Large intestine (tissue), 3 donors: ENCODE data around the gene MEG3. TPM values are rescaled to one million over a fixed set of nuclear protein-coding genes. Genes with fewer than 3 reads are reported as not detected.

ENCODE experiments used
- DNase-seq, 2 donors: peaks; one replicate each; pipeline versions ENCODE4 v3.0.0 to v3.0.0-alpha.2; 2013
- H3K27ac ChIP-seq: one replicate; pipeline ENCODE4 v1.5.1; 2013; ENCODE audit warnings: low read length
- H3K27me3 ChIP-seq: 2 replicates; pipeline ENCODE4 v1.6.1; 2013; ENCODE audit warnings: low read length; ENCODE audit not compliant: control insufficient read depth, insufficient read depth
- H3K36me3 ChIP-seq: 2 replicates; pipeline ENCODE4 v1.6.1; 2013; ENCODE audit warnings: low read length; ENCODE audit not compliant: control insufficient read depth, insufficient read depth
- H3K4me1 ChIP-seq: one replicate; pipeline ENCODE4 v1.6.1; 2013; ENCODE audit warnings: low read length; ENCODE audit not compliant: control insufficient read depth, insufficient read depth
- H3K4me3 ChIP-seq: one replicate; pipeline ENCODE4 v1.5.1; 2013; ENCODE audit warnings: low read length
- H3K9me3 ChIP-seq: one replicate; pipeline ENCODE4 v1.6.1; 2013; ENCODE audit warnings: mild to moderate bottlenecking, low read depth, low read length, moderate library complexity; ENCODE audit not compliant: control insufficient read depth
- WGBS: methylation state at CpG from one replicate; pipeline ENCODE4 v1.1.5; 2013; ENCODE audit warnings: low lambda C conversion rate; ENCODE audit not compliant: insufficient coverage; 5-methylcytosine and 5-hydroxymethylcytosine counted together
- polyA plus RNA-seq: library from polyadenylated mRNA; unstranded; fragments of 120-200 nt; gene quantifications from one replicate; pipeline ENCODE4 v1.2.1, GENCODE V29; 2013

The MEG3 gene
- polyA plus RNA-seq, 1 donor = 248 TPM

DNA sequence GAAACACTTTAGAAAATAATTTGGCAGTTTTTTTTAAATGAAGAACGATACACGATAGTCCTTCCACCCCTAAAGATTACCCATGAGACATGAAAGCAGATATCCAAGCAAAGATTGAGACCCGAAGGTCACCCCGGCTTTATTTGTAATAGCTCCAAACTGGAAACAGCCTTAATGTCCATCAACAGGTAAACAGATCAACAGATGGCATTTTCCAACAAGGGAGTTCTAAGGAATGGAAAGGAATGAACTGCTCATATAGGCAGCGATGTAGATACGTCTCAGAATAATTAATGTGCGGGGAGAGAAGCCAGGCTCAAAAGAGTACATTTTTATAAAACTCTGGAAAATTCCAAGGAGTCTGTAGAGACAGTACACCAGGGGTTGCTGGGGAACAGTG lies 23.7 kb upstream of the MEG3 start:
- no peaks in the 10 kb centered on the region for H3K9me3 ChIP-seq
- DNase-seq = no peak

DNA sequence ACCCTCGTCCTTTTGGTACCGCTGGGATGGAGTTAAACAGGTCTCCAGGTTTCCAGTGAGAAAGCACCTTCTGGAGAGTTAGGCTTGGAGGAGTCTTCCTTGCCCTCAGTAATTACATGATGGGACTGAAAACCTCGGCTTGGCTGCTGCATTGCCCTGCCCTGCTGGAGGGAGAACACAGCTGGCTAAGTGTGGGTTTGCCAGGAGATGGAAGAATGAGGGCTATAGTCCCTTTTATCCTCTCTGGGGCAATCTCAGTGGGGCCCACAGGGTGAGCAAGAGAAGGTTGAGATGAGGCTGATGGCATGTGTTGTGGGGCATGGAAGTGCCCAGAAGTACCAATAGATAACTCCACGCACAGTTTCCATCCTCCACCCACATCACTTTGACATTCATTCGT lies 23.2 kb upstream of the MEG3 start:
- WGBS = no CpG with 5 or more reads among the region's 5 CpGs
- H3K4me3 ChIP-seq = no peak overlapping the region
- H3K36me3 ChIP-seq = no peaks in the 10 kb centered on the region
- H3K27ac ChIP-seq = no peak overlapping the region
- peaks cover 4% of the 10 kb centered on the region for H3K9me3 ChIP-seq
- no peaks in the 10 kb centered on the region for H3K4me1 ChIP-seq
- peaks cover 4% of the 10 kb centered on the region for H3K27me3 ChIP-seq
- DNase-seq = no peak

More for the DNA sequence above, 23.7 kb upstream of the MEG3 start:
- Histone ChIP-seq H3K4me3 (no peak overlapping the region), H3K27me3 (no peaks in the 10 kb centered on the region), H3K36me3 (no peaks in the 10 kb centered on the region), H3K4me1 (no peaks in the 10 kb centered on the region), H3K27ac (no peak overlapping the region)
- no CpG with 5 or more reads among the region's 7 CpGs for WGBS

GRCh38 chr14:100803226-100803625 lies 22.7 kb upstream of the MEG3 start:
- no CpG with 5 or more reads among the region's 8 CpGs for WGBS

DNA sequence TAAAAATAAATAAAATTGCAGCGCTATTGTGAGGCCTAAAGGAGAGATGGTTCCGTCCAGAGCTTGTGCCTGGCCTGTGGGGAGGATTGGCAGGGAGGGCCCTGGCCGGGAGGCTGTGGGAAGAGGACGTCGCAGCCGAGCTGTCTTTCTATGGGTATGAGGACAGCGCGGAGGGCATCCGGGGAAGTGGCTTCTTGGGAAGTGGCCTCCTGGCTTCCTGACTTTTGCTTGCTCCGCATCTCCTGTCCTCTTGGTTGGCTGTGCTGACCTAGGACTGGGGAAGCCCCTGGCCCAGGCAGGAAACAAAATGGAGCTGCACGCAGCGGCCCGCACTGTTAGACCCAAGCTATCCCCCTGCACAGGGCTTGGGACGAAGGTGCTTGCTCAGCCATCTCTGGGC lies 22.2 kb upstream of the MEG3 start:
- H3K4me1 ChIP-seq = no peaks in the 10 kb centered on the region
- no peak for DNase-seq
- H3K27ac ChIP-seq = no peak overlapping the region
- peaks cover 10% of the 10 kb centered on the region for H3K9me3 ChIP-seq
- 100% methylated on average over 2 of the region's 14 CpGs for WGBS
- H3K27me3 ChIP-seq = peaks cover 12% of the 10 kb centered on the region
- no peaks in the 10 kb centered on the region for H3K36me3 ChIP-seq
- no peak overlapping the region for H3K4me3 ChIP-seq

More at GRCh38 chr14:100803226-100803625, 22.7 kb upstream of the MEG3 start:
- no peak overlapping the region for H3K27ac ChIP-seq
- no peaks in the 10 kb centered on the region for H3K36me3 ChIP-seq
- H3K9me3 ChIP-seq = peaks cover 8% of the 10 kb centered on the region
- H3K4me1 ChIP-seq = no peaks in the 10 kb centered on the region
- H3K27me3 ChIP-seq = peaks cover 8% of the 10 kb centered on the region
- no peak for DNase-seq
- no peak overlapping the region for H3K4me3 ChIP-seq

DNA sequence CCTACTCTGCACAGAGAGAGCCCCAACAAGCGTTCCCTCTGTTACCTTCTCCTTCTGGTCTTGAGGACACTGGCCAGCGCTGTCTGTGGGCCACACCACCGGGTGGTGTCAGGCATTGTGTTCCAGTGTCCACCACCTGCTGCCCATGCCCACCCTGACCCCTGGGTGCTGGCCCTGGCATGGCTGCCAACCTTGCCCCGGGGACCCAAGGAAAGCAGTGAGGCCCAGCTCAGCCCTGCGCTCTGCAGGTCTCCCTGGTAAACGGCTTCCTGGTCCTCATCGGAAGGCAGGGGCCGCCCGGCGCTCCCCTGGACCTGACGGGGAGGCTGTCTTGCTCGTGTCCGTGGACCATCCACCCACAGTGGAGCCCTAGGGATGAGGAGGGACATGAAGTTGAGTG lies 21.8 kb upstream of the MEG3 start:
- Histone ChIP-seq H3K4me1 (no peaks in the 10 kb centered on the region), H3K27me3 (peaks cover 16% of the 10 kb centered on the region), H3K9me3 (peaks cover 15% of the 10 kb centered on the region), H3K27ac (no peak overlapping the region), H3K36me3 (no peaks in the 10 kb centered on the region), H3K4me3 (no peak overlapping the region)
- no CpG with 5 or more reads among the region's 13 CpGs for WGBS
- DNase-seq = no peak

DNA sequence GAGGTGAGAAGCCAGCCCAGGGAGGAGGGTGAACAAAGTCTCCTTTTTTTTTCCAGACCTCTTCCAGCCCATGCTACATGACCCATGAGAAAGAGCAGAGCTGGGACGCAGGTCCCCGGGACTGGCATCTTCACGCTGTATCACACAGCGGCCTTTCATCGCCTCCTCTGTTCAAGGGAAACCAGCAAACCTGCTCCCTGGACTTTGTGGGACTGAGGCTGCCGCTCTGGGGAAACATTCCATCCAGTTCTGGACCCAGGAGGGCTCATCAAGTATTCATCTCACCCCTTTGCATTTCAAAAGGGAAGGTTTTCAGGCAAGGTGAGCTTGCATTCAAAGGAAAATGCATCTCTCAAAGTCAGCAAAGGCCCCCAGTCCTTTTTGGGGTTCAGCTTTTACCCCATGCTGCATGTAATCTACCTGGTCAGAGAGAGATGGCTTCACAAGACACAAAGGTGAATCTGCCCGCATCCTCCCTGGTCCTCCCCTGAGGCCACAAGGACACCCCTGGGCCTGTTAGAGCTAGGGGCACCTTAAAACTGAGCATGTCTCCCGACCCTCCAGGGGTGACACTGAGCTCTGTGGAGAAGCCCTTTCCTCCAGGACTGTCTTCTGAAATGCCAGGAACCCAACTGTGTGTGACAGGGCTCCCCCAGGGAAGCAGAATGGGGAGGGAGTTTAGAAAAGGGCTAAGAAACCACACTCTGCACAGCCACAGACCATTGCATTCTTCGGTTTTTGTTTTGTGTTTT lies 21.2 kb upstream of the MEG3 start:
- Histone ChIP-seq H3K4me3 (no peak overlapping the region), H3K4me1 (no peaks in the 10 kb centered on the region), H3K9me3 (peaks cover 15% of the 10 kb centered on the region), H3K27ac (no peak overlapping the region), H3K27me3 (peaks cover 20% of the 10 kb centered on the region), H3K36me3 (no peaks in the 10 kb centered on the region)
- DNase-seq = no peak
- 83% methylated on average over 1 of the region's 9 CpGs for WGBS

- no CpG with 5 or more reads among the region's 9 CpGs for WGBS
- DNase-seq = no peak
- no peak overlapping the region for H3K27ac ChIP-seq
- no peaks in the 10 kb centered on the region for H3K4me1 ChIP-seq
- peaks cover 26% of the 10 kb centered on the region for H3K9me3 ChIP-seq
- no peak overlapping the region for H3K4me3 ChIP-seq
- H3K27me3 ChIP-seq = peaks cover 30% of the 10 kb centered on the region
- H3K36me3 ChIP-seq = no peaks in the 10 kb centered on the region
Observed at GRCh38 chr14:100806386-100806785, 19.5 kb upstream of the MEG3 start.

DNA sequence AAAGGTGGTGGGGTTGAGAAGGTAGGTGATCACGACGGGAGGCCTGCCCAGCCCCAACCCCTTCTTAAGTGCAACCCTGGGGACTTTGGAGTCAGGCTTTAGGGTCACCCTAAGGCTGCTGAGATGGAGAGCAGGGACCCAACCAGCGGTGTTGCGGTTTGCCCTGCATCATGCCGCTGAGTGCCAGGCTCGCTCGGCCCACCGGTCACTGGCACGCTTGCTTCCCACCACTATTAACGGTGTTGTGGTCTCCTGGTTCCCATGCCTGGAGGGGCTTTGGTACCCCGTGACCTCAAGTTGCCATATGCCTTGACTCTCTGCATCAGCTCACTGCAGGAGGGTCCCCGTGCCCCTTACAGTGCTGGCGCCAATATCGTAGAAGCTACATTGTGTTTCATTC lies 18.4 kb upstream of the MEG3 start:
- DNase-seq = no peak
- H3K4me1 ChIP-seq = no peaks in the 10 kb centered on the region
- no CpG with 5 or more reads among the region's 14 CpGs for WGBS
- H3K27ac ChIP-seq = no peak overlapping the region
- no peak overlapping the region for H3K4me3 ChIP-seq
- peaks cover 27% of the 10 kb centered on the region for H3K9me3 ChIP-seq
- peaks cover 31% of the 10 kb centered on the region for H3K27me3 ChIP-seq
- H3K36me3 ChIP-seq = no peaks in the 10 kb centered on the region

- peaks cover 31% of the 10 kb centered on the region for H3K27me3 ChIP-seq
- H3K36me3 ChIP-seq = no peaks in the 10 kb centered on the region
- DNase-seq = no peak
- 67% methylated on average over 1 of the region's 16 CpGs for whole genome bisulfite sequencing
- H3K4me3 ChIP-seq = no peak overlapping the region
- no peak overlapping the region for H3K27ac ChIP-seq
- H3K4me1 ChIP-seq = no peaks in the 10 kb centered on the region
- H3K9me3 ChIP-seq = peaks cover 27% of the 10 kb centered on the region
Observed at GRCh38 chr14:100807979-100808734, 17.8 kb upstream of the MEG3 start.

- no peak for DNase-seq
- no CpG with 5 or more reads among the region's 7 CpGs for WGBS
- Histone ChIP-seq H3K9me3 (peaks cover 27% of the 10 kb centered on the region), H3K27me3 (peaks cover 31% of the 10 kb centered on the region), H3K4me1 (no peaks in the 10 kb centered on the region), H3K27ac (no peak overlapping the region), H3K4me3 (no peak overlapping the region), H3K36me3 (no peaks in the 10 kb centered on the region)
Observed at GRCh38 chr14:100810435-100810834, 15.5 kb upstream of the MEG3 start.
